Mammary epithelial cell (primary cell): Measurements from ENCODE around the gene BANP.
"Not testable (repeated sequence)": the region's sequence is repeated elsewhere in the genome, so short reads cannot be mapped to it uniquely, and the experiment has no call there.

Experiments used
- EZH2 ChIP-seq: IDR thresholded peaks from 2 replicates; pipeline ENCODE4 v1.6.1; 2012; ENCODE audit warnings: low read length, inconsistent platforms, borderline replicate concordance
- TF ChIP-seq, protein P1 (sequence below), 2 donors: IDR thresholded peaks in 1 of 2; conservative IDR thresholded peaks in 1 of 2; 2 replicates each; pipeline ENCODE4 v1.5.1; 2011 to 2012; ENCODE audit warnings: inconsistent platforms in 2 of 2, low read length in 2 of 2, mild to moderate bottlenecking in 2 of 2, control low read depth in 1 of 2, low read depth in 1 of 2; ENCODE audit not compliant: insufficient read depth in 1 of 2; ENCODE audit errors: extremely low read depth in 1 of 2

DNA sequence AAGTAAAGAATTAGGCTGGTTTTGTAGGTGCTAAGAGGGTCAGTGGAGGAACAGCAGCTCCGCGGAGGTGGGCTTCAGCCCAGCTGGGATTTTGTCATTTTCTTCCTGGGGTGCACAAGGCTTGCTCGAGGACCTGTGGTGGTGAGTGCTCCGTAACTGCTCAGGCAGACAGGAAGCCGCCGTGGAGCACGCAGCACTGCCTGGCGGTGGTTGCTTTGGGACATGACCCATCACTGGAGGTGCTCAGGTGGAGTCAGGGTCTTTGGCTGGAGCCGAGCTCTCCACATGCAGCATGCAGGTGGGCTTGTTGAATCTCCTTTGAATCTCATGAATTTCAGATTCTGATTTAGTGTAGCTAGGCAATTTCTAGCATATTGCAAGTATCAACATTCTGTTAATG, 79.7 kb downstream of the BANP start:
- TF ChIP-seq, protein P1, sequence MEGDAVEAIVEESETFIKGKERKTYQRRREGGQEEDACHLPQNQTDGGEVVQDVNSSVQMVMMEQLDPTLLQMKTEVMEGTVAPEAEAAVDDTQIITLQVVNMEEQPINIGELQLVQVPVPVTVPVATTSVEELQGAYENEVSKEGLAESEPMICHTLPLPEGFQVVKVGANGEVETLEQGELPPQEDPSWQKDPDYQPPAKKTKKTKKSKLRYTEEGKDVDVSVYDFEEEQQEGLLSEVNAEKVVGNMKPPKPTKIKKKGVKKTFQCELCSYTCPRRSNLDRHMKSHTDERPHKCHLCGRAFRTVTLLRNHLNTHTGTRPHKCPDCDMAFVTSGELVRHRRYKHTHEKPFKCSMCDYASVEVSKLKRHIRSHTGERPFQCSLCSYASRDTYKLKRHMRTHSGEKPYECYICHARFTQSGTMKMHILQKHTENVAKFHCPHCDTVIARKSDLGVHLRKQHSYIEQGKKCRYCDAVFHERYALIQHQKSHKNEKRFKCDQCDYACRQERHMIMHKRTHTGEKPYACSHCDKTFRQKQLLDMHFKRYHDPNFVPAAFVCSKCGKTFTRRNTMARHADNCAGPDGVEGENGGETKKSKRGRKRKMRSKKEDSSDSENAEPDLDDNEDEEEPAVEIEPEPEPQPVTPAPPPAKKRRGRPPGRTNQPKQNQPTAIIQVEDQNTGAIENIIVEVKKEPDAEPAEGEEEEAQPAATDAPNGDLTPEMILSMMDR (conservative IDR thresholded peaks at IDR 0.05 in 1 of 2, IDR thresholded peaks at IDR 0.05 in 1 of 2; ENCODE audit: extremely low read depth in 1 of 2, insufficient read depth in 1 of 2, low read depth in 1 of 2, low read length in 2 of 2) = not testable (repeated sequence)
- TF ChIP-seq EZH2 = not testable (repeated sequence)
